Measurements from ENCODE around the gene APBB3.

Gene APBB3

GRCh38 chr5:140553657-140554056 lies 10.7 kb downstream of the APBB3 start:
- no peak for TF ChIP-seq CTCF (IDR thresholded peaks at IDR 0.05; ENCODE audit: low read depth, low read length)
- no peak for DNase-seq (ENCODE audit: extremely low read depth, low read depth)

- DNase-seq (ENCODE audit: extremely low read depth, low read depth): no peak
- TF ChIP-seq CTCF (IDR thresholded peaks at IDR 0.05; ENCODE audit: low read depth, low read length): no peak
These were observed 12.5 kb downstream of the APBB3 start for GRCh38 chr5:140551872-140552271.

- TF ChIP-seq CTCF (IDR thresholded peaks at IDR 0.05; ENCODE audit: low read depth, low read length): no peak
- DNase-seq (ENCODE audit: extremely low read depth, low read depth): no peak
These were observed 14.0 kb downstream of the APBB3 start for GRCh38 chr5:140550147-140551079.

- peak; percentile 57 for DNase-seq (ENCODE audit: extremely low read depth, low read depth)
- no peak for TF ChIP-seq CTCF (IDR thresholded peaks at IDR 0.05; ENCODE audit: low read depth, low read length)
These were observed 14.9 kb downstream of the APBB3 start for GRCh38 chr5:140549237-140550144.

GRCh38 chr5:140548791-140549190 lies 15.6 kb downstream of the APBB3 start:
- no peak for TF ChIP-seq CTCF (IDR thresholded peaks at IDR 0.05; ENCODE audit: low read depth, low read length)
- no peak for DNase-seq (ENCODE audit: extremely low read depth, low read depth)

GRCh38 chr5:140548300-140548688 lies 16.1 kb downstream of the APBB3 start:
- no peak for TF ChIP-seq CTCF (IDR thresholded peaks at IDR 0.05; ENCODE audit: low read depth, low read length)

More at GRCh38 chr5:140548300-140548688, 16.1 kb downstream of the APBB3 start:
- no peak for DNase-seq (ENCODE audit: extremely low read depth, low read depth)
